ENCODE data around the gene FAM110D.

- TF ChIP-seq CTCF (IDR thresholded peaks at IDR 0.05; ENCODE audit: poor library complexity, severe bottlenecking) = no peak
- no peak for TF ChIP-seq TAF1 (IDR thresholded peaks at IDR 0.05; ENCODE audit: low read depth)
- no peak for TF ChIP-seq EZH2 (IDR thresholded peaks at IDR 0.05; ENCODE audit: borderline replicate concordance, insufficient read depth, low read length, poor library complexity, severe bottlenecking)
- no peak for TF ChIP-seq RAD21 (conservative IDR thresholded peaks at IDR 0.05)
- peak; percentile 85 for TF ChIP-seq POLR2AphosphoS5 (IDR thresholded peaks at IDR 0.05)
- no peak for TF ChIP-seq REST (IDR thresholded peaks at IDR 0.05; ENCODE audit: borderline replicate concordance)
- TF ChIP-seq SMC3 (conservative IDR thresholded peaks at IDR 0.05; ENCODE audit: poor library complexity) = no peak
- TF ChIP-seq EP300 (conservative IDR thresholded peaks at IDR 0.05; ENCODE audit: poor library complexity, severe bottlenecking) = peak; percentile 38
These were observed 47.1 kb upstream of the FAM110D start, which contains the start of gene PDIK1L for GRCh38 chr1:26111530-26112406.
